Mesendoderm (in vitro differentiated cells): ENCODE measurements around the gene TSPAN14.
A peak's percentile ranks its signal among the peaks of the same experiment; 100 is the strongest.

Source experiments
- DNase-seq: peaks from one replicate; pipeline ENCODE4 v3.0.0; 2013
- H2AK5ac ChIP-seq: 2 replicates; pipeline ENCODE4 v1.6.1; 2013; ENCODE audit warnings: low read length, inconsistent platforms
- H2BK120ac ChIP-seq: 2 replicates; pipeline ENCODE4 v1.6.1; 2013; ENCODE audit warnings: low read depth, mild to moderate bottlenecking, low read length, moderate library complexity, mixed read lengths
- H2BK15ac ChIP-seq: replicated peaks from 2 replicates; pipeline ENCODE4 v1.6.1; 2013; ENCODE audit warnings: low read depth, mild to moderate bottlenecking, moderate library complexity
- H2BK5ac ChIP-seq: 2 replicates; pipeline ENCODE4 v1.6.1; 2013; ENCODE audit warnings: low read length, inconsistent platforms
- H3K18ac ChIP-seq: 2 replicates; pipeline ENCODE4 v1.6.1; 2013; ENCODE audit warnings: mild to moderate bottlenecking, low read length, mixed read lengths
- H3K23ac ChIP-seq: one replicate; pipeline ENCODE4 v1.6.1; 2013; ENCODE audit warnings: low read length
- H3K27ac ChIP-seq: 2 replicates; pipeline ENCODE4 v1.5.1; 2013; ENCODE audit warnings: low read depth, mild to moderate bottlenecking, inconsistent platforms, low read length, moderate library complexity
- H3K27me3 ChIP-seq: 2 replicates; pipeline ENCODE4 v1.6.1; 2013; ENCODE audit warnings: low read length, control low read depth, mild to moderate bottlenecking, inconsistent platforms; ENCODE audit not compliant: insufficient read depth, poor library complexity
- H3K36me3 ChIP-seq: 2 replicates; pipeline ENCODE4 v1.6.1; 2013; ENCODE audit warnings: low read length, inconsistent platforms; ENCODE audit not compliant: control insufficient read depth, insufficient read depth
- H3K4ac ChIP-seq: one replicate; pipeline ENCODE4 v1.6.1; 2013; ENCODE audit warnings: low read depth, mild to moderate bottlenecking, low read length, moderate library complexity
- H3K4me1 ChIP-seq: 2 replicates; pipeline ENCODE4 v1.6.1; 2013; ENCODE audit warnings: low read depth, low read length, inconsistent platforms; ENCODE audit not compliant: control insufficient read depth
- H3K4me2 ChIP-seq: 2 replicates; pipeline ENCODE4 v1.6.1; 2013; ENCODE audit warnings: low read length
- H3K4me3 ChIP-seq: 2 replicates; pipeline ENCODE4 v1.5.1; 2013; ENCODE audit warnings: mild to moderate bottlenecking, low read length
- H3K56ac ChIP-seq: one replicate; pipeline ENCODE4 v1.6.1; 2013; ENCODE audit warnings: low read length
- H3K79me1 ChIP-seq: 2 replicates; pipeline ENCODE4 v1.6.1; 2013; ENCODE audit warnings: low read length, inconsistent platforms
- H3K79me2 ChIP-seq: 2 replicates; pipeline ENCODE4 v1.6.1; 2013; ENCODE audit warnings: mild to moderate bottlenecking, low read length; ENCODE audit not compliant: control insufficient read depth, insufficient read depth
- H3K9ac ChIP-seq: 2 replicates; pipeline ENCODE4 v1.6.1; 2013; ENCODE audit warnings: low read length, inconsistent platforms
- H4K5ac ChIP-seq: one replicate; pipeline ENCODE4 v1.6.1; 2013; ENCODE audit warnings: low read length
- H4K8ac ChIP-seq: one replicate; pipeline ENCODE4 v1.6.1; 2013; ENCODE audit warnings: low read depth, mild to moderate bottlenecking, control low read depth, low read length, moderate library complexity
- WGBS: extraction: QIAGEN DNeasy Blood & Tissue Kit; methylation state at CpG from one replicate; pipeline ENCODE4 v1.1.7; 2013; ENCODE audit warnings: low lambda C conversion rate, missing lambda C conversion rate; ENCODE audit not compliant: insufficient coverage; ENCODE audit errors: extremely low coverage; 5-methylcytosine and 5-hydroxymethylcytosine counted together

The TSPAN14 gene

DNA sequence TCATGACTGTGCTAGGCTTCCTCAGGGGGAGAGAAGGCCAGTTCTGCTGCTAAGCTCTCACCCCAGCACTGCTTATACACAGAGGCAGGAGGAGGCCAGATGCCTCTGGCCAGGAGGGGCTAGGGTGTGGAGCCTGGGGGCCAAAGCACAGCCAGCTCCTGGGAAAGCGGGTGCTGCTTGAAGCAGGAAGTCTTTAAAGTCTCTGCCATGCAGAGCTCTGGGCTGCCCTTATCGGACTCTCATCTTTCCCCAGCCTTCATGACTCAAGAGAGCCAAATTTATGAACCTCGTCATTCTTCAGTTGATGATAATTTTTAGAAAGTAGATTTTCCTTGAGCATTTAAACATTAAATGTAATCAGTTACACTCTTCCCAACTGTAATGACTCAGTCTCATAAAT, 11.2 kb upstream of the TSPAN14 start:
- H2BK120ac ChIP-seq: no peak overlapping the region
- no peak overlapping the region for H3K27ac ChIP-seq
- H3K36me3 ChIP-seq: no peaks in the 10 kb centered on the region
- DNase-seq: no peak
- H4K5ac ChIP-seq: no peak overlapping the region
- no peaks in the 10 kb centered on the region for H3K79me1 ChIP-seq
- no peak overlapping the region for H4K8ac ChIP-seq
- no peak overlapping the region for H3K4me2 ChIP-seq
- no CpG with 5 or more reads among the region's 3 CpGs for WGBS
- H3K9ac ChIP-seq: no peak overlapping the region
- H3K4me1 ChIP-seq: no peaks in the 10 kb centered on the region
- H3K4ac ChIP-seq: no peak overlapping the region
- H3K56ac ChIP-seq: no peak overlapping the region
- no peak overlapping the region for H3K18ac ChIP-seq
- no peak overlapping the region for H2BK5ac ChIP-seq
- no peak overlapping the region for H2BK15ac ChIP-seq
- H3K4me3 ChIP-seq: no peak overlapping the region
- H2AK5ac ChIP-seq: no peak overlapping the region
- no peak overlapping the region for H3K23ac ChIP-seq
- H3K79me2 ChIP-seq: no peaks in the 10 kb centered on the region
- no peaks in the 10 kb centered on the region for H3K27me3 ChIP-seq

DNA sequence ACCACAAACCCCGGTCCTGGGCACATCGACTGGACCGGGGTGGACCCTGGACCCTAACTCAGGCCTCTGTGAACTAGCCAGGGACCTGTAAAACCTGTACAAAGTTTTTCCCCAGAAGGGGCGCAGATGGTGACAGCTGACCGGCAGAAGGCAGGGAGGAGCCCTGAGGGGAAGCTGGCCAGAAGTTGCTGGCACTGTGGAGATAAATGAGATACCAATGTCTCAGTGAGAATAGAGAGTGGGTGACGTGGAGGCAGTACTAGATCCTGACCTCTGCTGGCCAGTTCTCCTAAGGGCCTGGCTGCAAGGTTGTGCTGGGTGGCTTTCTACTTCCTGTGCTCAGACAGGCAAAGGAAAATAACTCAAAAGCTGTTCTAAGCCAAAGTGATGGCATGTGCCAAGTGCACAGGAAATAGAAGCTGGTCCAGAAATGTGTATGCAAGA, 10.6 kb upstream of the TSPAN14 start:
- no peak overlapping the region for H3K18ac ChIP-seq
- H3K56ac ChIP-seq: no peak overlapping the region
- H3K9ac ChIP-seq: no peak overlapping the region
- H3K23ac ChIP-seq: no peak overlapping the region
- H3K79me1 ChIP-seq: no peaks in the 10 kb centered on the region
- no peak overlapping the region for H2BK120ac ChIP-seq
- WGBS: no CpG with 5 or more reads among the region's 6 CpGs
- no peak overlapping the region for H3K4ac ChIP-seq
- no peaks in the 10 kb centered on the region for H3K27me3 ChIP-seq
- no peak overlapping the region for H2BK15ac ChIP-seq
- H4K8ac ChIP-seq: no peak overlapping the region
- no peak overlapping the region for H3K4me2 ChIP-seq
- no peak overlapping the region for H2BK5ac ChIP-seq
- no peaks in the 10 kb centered on the region for H3K4me1 ChIP-seq
- H2AK5ac ChIP-seq: no peak overlapping the region
- no peak overlapping the region for H3K27ac ChIP-seq
- peak; percentile 74 for DNase-seq
- no peak overlapping the region for H4K5ac ChIP-seq
- H3K79me2 ChIP-seq: no peaks in the 10 kb centered on the region
- H3K4me3 ChIP-seq: no peak overlapping the region
- H3K36me3 ChIP-seq: no peaks in the 10 kb centered on the region

DNA sequence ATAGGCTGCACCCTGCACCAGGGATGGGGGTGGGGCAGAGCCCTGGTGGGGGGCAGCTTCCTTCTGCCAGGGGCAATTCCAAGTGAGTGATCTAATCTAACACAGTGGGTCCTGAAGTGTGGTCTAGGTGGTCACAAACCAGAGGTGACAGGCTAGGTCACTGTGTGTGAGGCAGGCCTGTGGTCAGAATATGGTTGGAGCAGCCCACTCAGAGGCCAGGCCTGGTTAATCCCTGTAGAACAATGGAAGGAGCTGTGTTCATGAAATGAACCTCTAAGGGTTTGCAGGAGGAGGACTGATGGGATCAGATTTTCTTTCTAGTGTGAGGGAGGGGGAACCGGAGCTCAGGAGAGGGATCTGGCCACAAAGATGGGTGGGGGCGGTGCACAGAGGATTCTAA, 10.0 kb upstream of the TSPAN14 start:
- H3K4me2 ChIP-seq: no peak overlapping the region
- H3K4ac ChIP-seq: no peak overlapping the region
- H3K9ac ChIP-seq: peak overlapping the region; percentile 24
- no peak overlapping the region for H3K23ac ChIP-seq
- no peaks in the 10 kb centered on the region for H3K79me1 ChIP-seq
- no CpG with 5 or more reads among the region's 2 CpGs for WGBS
- H3K27ac ChIP-seq: no peak overlapping the region
- H2BK15ac ChIP-seq: no peak overlapping the region
- H2AK5ac ChIP-seq: no peak overlapping the region
- no peaks in the 10 kb centered on the region for H3K27me3 ChIP-seq
- no peaks in the 10 kb centered on the region for H3K36me3 ChIP-seq
- H3K4me1 ChIP-seq: no peaks in the 10 kb centered on the region
- H3K56ac ChIP-seq: peak overlapping the region; percentile 58
- H3K79me2 ChIP-seq: no peaks in the 10 kb centered on the region
- no peak overlapping the region for H2BK120ac ChIP-seq
- H3K18ac ChIP-seq: no peak overlapping the region
- no peak for DNase-seq
- no peak overlapping the region for H2BK5ac ChIP-seq
- H4K5ac ChIP-seq: no peak overlapping the region
- no peak overlapping the region for H4K8ac ChIP-seq
- H3K4me3 ChIP-seq: no peak overlapping the region

GRCh38 chr10:80444646-80445319, 9.3 kb upstream of the TSPAN14 start:
- Histone ChIP-seq H3K18ac (no peak overlapping the region), H3K4me1 (no peaks in the 10 kb centered on the region), H2BK5ac (no peak overlapping the region), H4K8ac (no peak overlapping the region), H3K56ac (peak overlapping the region; percentile 58), H3K36me3 (no peaks in the 10 kb centered on the region), H3K23ac (no peak overlapping the region), H3K4me2 (no peak overlapping the region), H2BK15ac (no peak overlapping the region), H3K4me3 (no peak overlapping the region), H3K79me1 (no peaks in the 10 kb centered on the region), H3K27ac (no peak overlapping the region), H3K9ac (peak overlapping the region; percentile 24), H4K5ac (no peak overlapping the region), H3K4ac (no peak overlapping the region), H3K27me3 (no peaks in the 10 kb centered on the region), H2AK5ac (no peak overlapping the region), H2BK120ac (no peak overlapping the region), H3K79me2 (no peaks in the 10 kb centered on the region)
- peak; percentile 80 for DNase-seq
- no CpG with 5 or more reads among the region's 11 CpGs for WGBS

DNA sequence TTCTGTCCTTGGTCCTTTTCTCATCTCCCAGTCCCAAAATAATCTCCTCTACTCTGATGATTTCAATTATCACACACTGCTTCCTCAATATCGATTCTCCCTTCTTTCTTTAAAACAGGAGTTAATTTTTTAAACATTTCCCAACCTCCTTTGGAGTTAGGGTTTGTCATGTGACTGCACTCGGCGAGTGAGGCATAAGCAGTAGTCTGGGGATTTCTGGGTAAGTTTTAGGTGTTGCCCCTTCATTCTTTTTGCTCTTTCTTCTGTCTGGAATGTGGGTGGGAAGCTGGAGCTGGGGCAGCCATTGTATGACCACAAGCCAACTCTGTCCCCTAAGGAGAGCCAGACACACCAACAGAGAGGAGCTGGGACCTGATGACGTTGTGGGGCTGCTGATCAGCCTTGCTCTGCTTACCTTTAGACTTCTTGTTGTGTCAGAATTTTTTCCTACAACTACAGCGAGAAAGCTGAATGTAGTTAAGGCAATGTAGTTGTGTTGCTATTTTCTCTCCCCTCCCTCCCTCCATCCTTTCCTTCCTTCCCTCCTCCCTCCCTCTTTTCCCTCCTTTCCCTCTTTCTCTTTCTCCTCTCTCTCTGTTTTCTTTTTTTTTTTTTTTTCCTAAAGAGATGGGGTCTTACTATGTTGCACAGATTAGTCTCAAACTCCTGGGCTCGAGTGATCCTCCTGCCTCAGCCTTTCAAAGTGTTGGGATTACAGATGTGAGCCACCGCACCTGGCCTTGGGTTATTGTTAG, 6.5 kb upstream of the TSPAN14 start:
- H2BK5ac ChIP-seq: no peak overlapping the region
- no peak overlapping the region for H4K5ac ChIP-seq
- no peaks in the 10 kb centered on the region for H3K27me3 ChIP-seq
- no peak overlapping the region for H2AK5ac ChIP-seq
- H3K79me1 ChIP-seq: no peaks in the 10 kb centered on the region
- no peak for DNase-seq
- no peak overlapping the region for H3K18ac ChIP-seq
- no peak overlapping the region for H2BK15ac ChIP-seq
- H3K4ac ChIP-seq: no peak overlapping the region
- no peak overlapping the region for H3K56ac ChIP-seq
- H3K4me2 ChIP-seq: no peak overlapping the region
- no peak overlapping the region for H3K23ac ChIP-seq
- no peaks in the 10 kb centered on the region for H3K4me1 ChIP-seq
- H4K8ac ChIP-seq: no peak overlapping the region
- no peaks in the 10 kb centered on the region for H3K79me2 ChIP-seq
- H2BK120ac ChIP-seq: no peak overlapping the region
- no CpG with 5 or more reads among the region's 7 CpGs for WGBS
- no peaks in the 10 kb centered on the region for H3K36me3 ChIP-seq
- no peak overlapping the region for H3K4me3 ChIP-seq
- no peak overlapping the region for H3K27ac ChIP-seq
- no peak overlapping the region for H3K9ac ChIP-seq
